Lower lobe of right lung (tissue), 2 donors: ENCODE measurements around the gene MYH2. TPM values are rescaled to one million over a fixed set of nuclear protein-coding genes. Genes with fewer than 3 reads are reported as not detected.

ENCODE experiments used
- ATAC-seq, 2 donors: fragments of 200-7000 bp; cut with Tn5 transposase; one replicate each; pipeline ENCODE4 v1.9.1; 2020 to 2022; ENCODE audit warnings: mild to moderate bottlenecking in 2 of 2, moderate library complexity in 2 of 2
- DNase-seq: peaks from one replicate; pipeline ENCODE4 v3.0.0-alpha.2; 2020
- H3K27ac ChIP-seq: fragments of 200-600 bp; one replicate; pipeline ENCODE4 v1.8.0; 2022
- H3K27me3 ChIP-seq: fragments of 200-600 bp; one replicate; pipeline ENCODE4 v1.8.0; 2022; ENCODE audit warnings: low read depth
- H3K36me3 ChIP-seq: fragments of 200-600 bp; one replicate; pipeline ENCODE4 v1.8.0; 2022; ENCODE audit warnings: mild to moderate bottlenecking
- H3K4me1 ChIP-seq: fragments of 200-600 bp; one replicate; pipeline ENCODE4 v1.8.0; 2022
- H3K4me3 ChIP-seq: fragments of 200-600 bp; one replicate; pipeline ENCODE4 v1.8.0; 2022; ENCODE audit warnings: mild to moderate bottlenecking
- H3K9me3 ChIP-seq: fragments of 200-600 bp; one replicate; pipeline ENCODE4 v1.8.0; 2022
- CTCF ChIP-seq: fragments of 200-600 bp; IDR thresholded peaks from one replicate; pipeline ENCODE4 v1.8.0; 2022; ENCODE audit warnings: antibody characterized with exemption, mild to moderate bottlenecking
- intact Hi-C: fragments of 100-400 bp; cut with DNase I; formaldehyde crosslinking; loops from one replicate; pipeline ENCODE4 v1.11.0; 2022
- total RNA-seq: library from RNA; stranded (reverse); fragmentation: NEBNext Ultra II Directional; extraction: Animal tissue kit (Norgen Biotek cat#: 25700); gene quantifications from one replicate; pipeline ENCODE4 v1.2.1, GENCODE V29; 2021
- donor health status: DM: no; HTN: yes; CAD: no; lungs with severe emphysema.

Gene MYH2
- total RNA-seq, 1 donor from 2014 or later, result 0.06 TPM

DNA sequence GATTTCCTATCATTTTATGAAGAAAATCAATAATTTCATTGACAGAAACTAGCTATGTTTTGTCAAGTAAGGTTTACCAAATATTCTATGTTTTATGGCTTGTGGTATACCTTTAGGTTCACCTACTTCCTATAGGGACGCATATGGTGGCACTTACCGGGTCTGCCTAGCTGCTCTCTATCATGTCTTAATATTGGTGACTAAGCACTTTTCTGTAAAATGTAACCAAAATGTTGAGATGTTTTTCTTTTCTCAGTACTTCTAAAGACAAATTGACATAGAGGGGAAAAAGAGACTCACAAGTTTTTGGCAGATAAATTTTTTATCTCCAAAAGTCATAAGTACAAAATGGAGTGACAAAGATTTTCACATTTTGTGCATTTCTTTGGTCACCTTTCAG, 57.5 kb downstream of the MYH2 start:
- H3K4me3 ChIP-seq, result no peak overlapping the region
- TF ChIP-seq CTCF, result no peak

DNA sequence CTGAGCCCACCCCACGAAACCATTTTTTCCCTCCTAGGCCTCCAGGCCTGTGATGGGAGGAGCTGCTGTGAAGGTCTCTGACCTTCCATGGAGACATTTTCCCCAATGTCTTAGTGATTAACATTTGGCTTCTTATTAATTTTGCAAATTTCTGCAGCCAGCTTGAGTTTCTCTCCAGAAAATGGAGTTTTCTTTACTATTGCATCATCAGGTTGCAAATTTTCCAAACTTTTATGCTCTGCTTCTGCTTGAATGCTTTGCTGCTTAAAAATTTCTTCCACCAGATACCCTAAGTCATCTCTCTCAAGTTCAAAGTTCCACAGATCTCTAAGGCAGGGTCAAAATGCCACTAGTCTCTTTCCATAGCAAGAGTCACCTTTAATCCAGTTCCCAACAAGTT, 67.2 kb downstream of the MYH2 start:
- H3K9me3 ChIP-seq, result peaks cover 15% of the 10 kb centered on the region

More for the DNA sequence above, 57.5 kb downstream of the MYH2 start:
- intact Hi-C loops, result no loop called here
- no peak for DNase-seq
- Histone ChIP-seq H3K36me3 (no peaks in the 10 kb centered on the region), H3K27ac (no peak overlapping the region), H3K4me1 (no peaks in the 10 kb centered on the region), H3K27me3 (no peaks in the 10 kb centered on the region), H3K9me3 (peaks cover 18% of the 10 kb centered on the region)
- no peak for ATAC-seq

GRCh38 chr17:10477701-10478100, 71.8 kb downstream of the MYH2 start:
- ATAC-seq (no peak), DNase-seq (no peak)
- intact Hi-C loops, result no loop called here
- H3K36me3 ChIP-seq, result no peaks in the 10 kb centered on the region
- no peak for TF ChIP-seq CTCF
- H3K27ac ChIP-seq, result no peak overlapping the region
- no peaks in the 10 kb centered on the region for H3K27me3 ChIP-seq
- H3K4me3 ChIP-seq, result no peak overlapping the region
- H3K9me3 ChIP-seq, result peaks cover 8% of the 10 kb centered on the region
- no peaks in the 10 kb centered on the region for H3K4me1 ChIP-seq

More for the DNA sequence above, 67.2 kb downstream of the MYH2 start:
- Histone ChIP-seq H3K27ac (no peak overlapping the region), H3K36me3 (no peaks in the 10 kb centered on the region), H3K4me3 (no peak overlapping the region), H3K4me1 (no peaks in the 10 kb centered on the region), H3K27me3 (no peaks in the 10 kb centered on the region)
- DNase-seq (no peak), ATAC-seq (no peak)
- TF ChIP-seq CTCF, result no peak
- intact Hi-C loops, result no loop called here

DNA sequence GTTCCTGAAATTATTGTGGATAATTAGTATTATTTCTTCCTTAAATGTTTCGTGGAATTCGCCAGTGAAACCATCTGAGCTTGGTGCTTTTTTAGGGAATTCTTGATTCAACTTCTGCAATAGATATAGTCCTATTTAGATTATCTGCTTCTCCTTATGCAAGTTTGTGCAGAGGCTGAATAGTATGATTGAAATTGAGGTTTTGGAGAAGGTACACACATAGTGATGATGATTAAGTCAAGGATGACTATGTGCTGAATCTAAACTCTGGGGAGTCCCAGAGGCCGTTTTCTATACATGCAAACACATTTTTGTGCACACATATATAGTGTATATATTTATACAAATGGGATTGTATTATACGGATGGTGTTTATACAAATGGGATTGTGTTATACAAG, 74.9 kb downstream of the MYH2 start:
- H3K27me3 ChIP-seq, result no peaks in the 10 kb centered on the region
- DNase-seq, result no peak
- no peaks in the 10 kb centered on the region for H3K36me3 ChIP-seq
- no peaks in the 10 kb centered on the region for H3K9me3 ChIP-seq
- H3K4me3 ChIP-seq, result no peak overlapping the region
- no peak for TF ChIP-seq CTCF
- ATAC-seq, result no peak
- H3K27ac ChIP-seq, result no peak overlapping the region
- intact Hi-C loops, result no loop called here
- H3K4me1 ChIP-seq, result no peaks in the 10 kb centered on the region

GRCh38 chr17:10471858-10472257, 77.6 kb downstream of the MYH2 start:
- no peak for TF ChIP-seq CTCF
- DNase-seq (no peak), ATAC-seq (no peak)
- Histone ChIP-seq H3K4me1 (no peaks in the 10 kb centered on the region), H3K36me3 (no peaks in the 10 kb centered on the region), H3K9me3 (no peaks in the 10 kb centered on the region), H3K4me3 (no peak overlapping the region), H3K27me3 (no peaks in the 10 kb centered on the region), H3K27ac (no peak overlapping the region)
- intact Hi-C loops, result no loop called here

Other genes with a start within 250 kb of the MYH2 start
- not detected for gene MYH13, start 176.7 kb downstream of the MYH2 start, total RNA-seq
- gene MYH8, start 127.7 kb downstream of the MYH2 start, total RNA-seq, result not detected
- not detected for gene MYH4, start 80.1 kb downstream of the MYH2 start, total RNA-seq
- not detected for gene MYH1, start 31.1 kb downstream of the MYH2 start, total RNA-seq
- gene MYH3, start 107.7 kb upstream of the MYH2 start, total RNA-seq, result 1.2 TPM
- gene SCO1, start 147.9 kb upstream of the MYH2 start, total RNA-seq, result 23.9 TPM
- gene ADPRM, start 147.9 kb upstream of the MYH2 start, total RNA-seq, result 9.4 TPM
- gene TMEM220, start 180.4 kb upstream of the MYH2 start, total RNA-seq, result 10.8 TPM